Activated T-helper 2 cell treated with anti-CD3 and anti-CD28 coated beads, Interferon-gamma antibody, Interleukin-2, Interleukin-4, amounts not matched to agents 10 μg/mL and 5 μg/mL and 100 μg/mL, durations not matched to agents 14 hours and 24 hours and 36 hours (primary cell): ENCODE measurements around the gene ZCCHC9. TPM values are rescaled to one million over a fixed set of nuclear protein-coding genes. Genes with fewer than 3 reads are reported as not detected.
"Not testable (repeated sequence)": the region's sequence is repeated elsewhere in the genome, so short reads cannot be mapped to it uniquely, and the experiment has no call there.

Source experiments
- DNase-seq: peaks from one replicate; pipeline ENCODE4 v3.0.0; 2021; ENCODE audit warnings: low spot score
- H3K27ac Mint-ChIP-seq: one replicate; pipeline ENCODE4 v1.8.0; 2021; ENCODE audit warnings: mixed read lengths
- H3K27me3 Mint-ChIP-seq: one replicate; pipeline ENCODE4 v1.8.0; 2021; ENCODE audit warnings: low read depth, mixed read lengths
- H3K36me3 Mint-ChIP-seq: one replicate; pipeline ENCODE4 v1.8.0; 2021; ENCODE audit warnings: low read depth, mixed read lengths
- H3K4me1 Mint-ChIP-seq: one replicate; pipeline ENCODE4 v1.8.0; 2021; ENCODE audit warnings: low read depth, mixed read lengths
- H3K4me3 Mint-ChIP-seq: one replicate; pipeline ENCODE4 v1.8.0; 2021; ENCODE audit warnings: low read depth, mild to moderate bottlenecking, moderate library complexity, mixed read lengths
- H3K9me3 Mint-ChIP-seq: one replicate; pipeline ENCODE4 v1.8.0; 2021; ENCODE audit warnings: mixed read lengths
- intact Hi-C: fragments of 100-400 bp; cut with micrococcal nuclease; formaldehyde crosslinking; loops from one replicate; pipeline ENCODE4 v1.15.1; 2023
- total RNA-seq: library from RNA; stranded (reverse); gene quantifications from 2 replicates; pipeline ENCODE4 v1.2.3, GENCODE V29; 2022

Gene ZCCHC9
- total RNA-seq, 1 donor from 2014 or later = 43.4 TPM

DNA sequence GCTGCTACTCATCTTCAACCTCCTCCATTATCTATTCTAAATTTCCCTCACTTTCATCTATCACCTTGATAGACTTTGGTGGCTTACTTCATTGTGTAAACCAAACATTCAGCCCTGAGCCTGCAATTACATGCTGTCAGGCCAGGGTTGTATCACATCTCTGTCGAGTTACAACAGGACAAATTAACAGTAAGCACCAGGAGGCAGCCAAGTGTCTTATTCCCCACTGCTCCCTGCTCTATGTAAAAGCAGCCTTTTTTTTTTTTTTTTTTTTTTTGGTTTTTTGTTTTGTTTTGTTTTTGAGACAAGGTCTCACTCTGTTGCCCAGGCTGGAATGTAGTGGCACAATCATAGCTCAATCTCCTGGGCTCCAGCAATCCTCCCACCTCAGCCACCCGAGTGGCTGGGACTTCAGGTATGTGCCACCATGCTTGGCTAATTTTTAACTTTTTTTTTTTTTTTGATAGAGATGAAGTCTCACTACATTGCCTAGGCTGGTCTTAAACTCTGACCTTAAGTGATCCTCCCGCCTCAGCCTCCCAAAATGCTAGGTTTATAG is 15.2 kb upstream of the ZCCHC9 start:
- Mint-ChIP-seq H3K4me3 (no peak overlapping the region), H3K36me3 (peaks cover 46% of the 10 kb centered on the region), H3K9me3 (peaks cover 25% of the 10 kb centered on the region), H3K4me1 (peaks cover 44% of the 10 kb centered on the region), H3K27ac (no peak overlapping the region), H3K27me3 (peaks cover 2% of the 10 kb centered on the region)
- no peak for DNase-seq
- intact Hi-C loops = loop anchor here (2.0 to 10.0 kb wide), 2 partner anchors 43 to 271 kb away; no protein-coding TSS in a partner anchor

GRCh38 chr5:81288021-81288433 is 13.4 kb upstream of the ZCCHC9 start:
- intact Hi-C loops = loop anchor here (10.0 kb wide), 1 partner anchor 273 kb away; no protein-coding TSS in a partner anchor
- Mint-ChIP-seq H3K4me3 (no peak overlapping the region), H3K9me3 (peaks cover 41% of the 10 kb centered on the region), H3K27ac (no peak overlapping the region), H3K27me3 (peaks cover 2% of the 10 kb centered on the region), H3K4me1 (peaks cover 51% of the 10 kb centered on the region), H3K36me3 (peaks cover 60% of the 10 kb centered on the region)
- DNase-seq = no peak

DNA sequence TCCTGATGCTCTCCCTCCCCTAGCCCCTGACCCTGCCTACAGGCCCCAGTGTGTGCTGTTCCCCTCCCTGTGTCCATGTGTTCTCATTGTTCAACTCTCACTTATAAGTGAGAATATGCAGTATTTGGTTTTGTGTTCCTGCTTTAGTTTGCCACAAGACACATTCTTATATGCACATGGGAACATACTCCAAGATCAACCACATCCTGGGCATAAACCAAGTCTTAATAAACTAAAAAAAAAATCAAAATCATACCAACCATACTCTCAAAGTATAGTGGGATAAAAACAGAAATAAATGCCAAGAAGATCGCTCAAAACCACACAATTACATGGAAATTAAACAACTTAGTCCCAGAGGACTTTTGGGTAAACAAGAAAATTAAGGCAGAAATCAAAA is 11.2 kb upstream of the ZCCHC9 start:
- no peaks in the 10 kb centered on the region for H3K27me3 Mint-ChIP-seq
- DNase-seq = no peak
- intact Hi-C loops = loop anchor here (10.0 kb wide), 2 partner anchors 95 to 805 kb away; partner anchors contain the start of gene FAM151B
- H3K4me3 Mint-ChIP-seq = no peak overlapping the region
- H3K9me3 Mint-ChIP-seq = peaks cover 54% of the 10 kb centered on the region
- no peak overlapping the region for H3K27ac Mint-ChIP-seq
- H3K36me3 Mint-ChIP-seq = peaks cover 69% of the 10 kb centered on the region
- peaks cover 50% of the 10 kb centered on the region for H3K4me1 Mint-ChIP-seq

- DNase-seq = no peak
- H3K4me3 Mint-ChIP-seq = no peak overlapping the region
- peaks cover 37% of the 10 kb centered on the region for H3K4me1 Mint-ChIP-seq
- intact Hi-C loops = loop anchor here (10.0 kb wide), 2 partner anchors 97 to 807 kb away; partner anchors contain the start of gene FAM151B
- H3K27ac Mint-ChIP-seq = no peak overlapping the region
- H3K9me3 Mint-ChIP-seq = peaks cover 54% of the 10 kb centered on the region
- peaks cover 59% of the 10 kb centered on the region for H3K36me3 Mint-ChIP-seq
- no peaks in the 10 kb centered on the region for H3K27me3 Mint-ChIP-seq
These were observed 9.3 kb upstream of the ZCCHC9 start for GRCh38 chr5:81292130-81292529.

DNA sequence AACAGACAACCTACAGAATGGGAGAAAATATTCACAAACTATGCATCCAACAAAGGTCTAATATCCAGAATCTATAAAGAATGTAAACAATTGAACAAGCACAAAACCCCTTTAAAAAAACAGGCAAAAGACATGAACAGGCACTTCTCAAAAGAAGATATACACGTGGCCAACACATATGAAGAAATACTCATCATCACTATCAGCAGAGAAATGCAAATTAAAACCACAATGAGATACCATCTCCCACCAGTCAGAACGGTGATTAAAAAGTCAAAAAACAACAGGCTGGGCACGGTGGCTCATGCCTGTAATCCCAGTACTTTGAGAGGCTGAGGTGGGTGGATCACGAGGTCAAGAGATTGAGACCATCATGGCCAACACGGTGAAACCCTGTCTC is 7.4 kb upstream of the ZCCHC9 start:
- Mint-ChIP-seq H3K4me1 (peaks cover 41% of the 10 kb centered on the region), H3K9me3 (peaks cover 54% of the 10 kb centered on the region), H3K36me3 (peaks cover 53% of the 10 kb centered on the region)
- not testable (repeated sequence) for DNase-seq, H3K27ac Mint-ChIP-seq, H3K27me3 Mint-ChIP-seq, H3K4me3 Mint-ChIP-seq
- intact Hi-C loops = loop anchor here (10.0 kb wide), 2 partner anchors 99 to 809 kb away; partner anchors contain the start of gene FAM151B

- no peak overlapping the region for H3K4me3 Mint-ChIP-seq
- no peak for DNase-seq
- intact Hi-C loops = loop anchor here (5.0 to 10.0 kb wide), 3 partner anchors 70 to 813 kb away; partner anchors contain the start of gene FAM151B
- H3K27me3 Mint-ChIP-seq = no peaks in the 10 kb centered on the region
- H3K36me3 Mint-ChIP-seq = peaks cover 19% of the 10 kb centered on the region
- H3K9me3 Mint-ChIP-seq = peaks cover 21% of the 10 kb centered on the region
- H3K4me1 Mint-ChIP-seq = peaks cover 36% of the 10 kb centered on the region
- no peak overlapping the region for H3K27ac Mint-ChIP-seq
These were observed 3.9 kb upstream of the ZCCHC9 start for GRCh38 chr5:81297531-81297930.

GRCh38 chr5:81300921-81301270 is 491 bp upstream of the ZCCHC9 start:
- Mint-ChIP-seq H3K27ac (peak overlapping the region; percentile 95), H3K27me3 (no peaks in the 10 kb centered on the region), H3K4me3 (peak overlapping the region; percentile 92), H3K4me1 (peaks cover 46% of the 10 kb centered on the region), H3K36me3 (peaks cover 16% of the 10 kb centered on the region), H3K9me3 (no peaks in the 10 kb centered on the region)
- intact Hi-C loops = loop anchor here (1.0 to 10.0 kb wide), 9 partner anchors 14 to 896 kb away; partner anchors contain the start of genes ATG10, DHFR, MSH3 and RASGRF2
- DNase-seq = no peak

GRCh38 chr5:81302596-81302995 is 1.2 kb downstream of the ZCCHC9 start:
- H3K4me3 Mint-ChIP-seq = peak overlapping the region; percentile 92
- peak overlapping the region; percentile 95 for H3K27ac Mint-ChIP-seq
- no peaks in the 10 kb centered on the region for H3K9me3 Mint-ChIP-seq
- intact Hi-C loops = loop anchor here (5.0 to 10.0 kb wide), 7 partner anchors 120 to 898 kb away; partner anchors contain the start of genes ATG10, RASGRF2, SSBP2 and ZFYVE16
- H3K36me3 Mint-ChIP-seq = peaks cover 16% of the 10 kb centered on the region
- H3K4me1 Mint-ChIP-seq = peaks cover 41% of the 10 kb centered on the region
- H3K27me3 Mint-ChIP-seq = no peaks in the 10 kb centered on the region
- no peak for DNase-seq

- no peak overlapping the region for H3K27ac Mint-ChIP-seq
- H3K4me3 Mint-ChIP-seq = peak overlapping the region; percentile 60
- no peaks in the 10 kb centered on the region for H3K9me3 Mint-ChIP-seq
- intact Hi-C loops = loop anchor here (5.0 to 10.0 kb wide), 7 partner anchors 119 to 899 kb away; partner anchors contain the start of genes ATG10, RASGRF2, SSBP2 and ZFYVE16
- no peak for DNase-seq
- peaks cover 16% of the 10 kb centered on the region for H3K36me3 Mint-ChIP-seq
- no peaks in the 10 kb centered on the region for H3K27me3 Mint-ChIP-seq
- H3K4me1 Mint-ChIP-seq = peaks cover 33% of the 10 kb centered on the region
These were observed 2.2 kb downstream of the ZCCHC9 start for GRCh38 chr5:81303563-81303962.

- H3K4me1 Mint-ChIP-seq = peaks cover 17% of the 10 kb centered on the region
- no peak overlapping the region for H3K4me3 Mint-ChIP-seq
- no peaks in the 10 kb centered on the region for H3K27me3 Mint-ChIP-seq
These were observed 4.4 kb downstream of the ZCCHC9 start for GRCh38 chr5:81305785-81306184.

GRCh38 chr5:81308836-81309235 is 7.4 kb downstream of the ZCCHC9 start:
- Mint-ChIP-seq H3K36me3 (peaks cover 49% of the 10 kb centered on the region), H3K27ac (no peak overlapping the region), H3K9me3 (no peaks in the 10 kb centered on the region), H3K4me1 (peaks cover 7% of the 10 kb centered on the region), H3K27me3 (no peaks in the 10 kb centered on the region), H3K4me3 (no peak overlapping the region)
- DNase-seq = no peak
- intact Hi-C loops = loop anchor here (10.0 kb wide), 2 partner anchors 796 to 904 kb away; partner anchors contain the start of gene ZFYVE16

More at GRCh38 chr5:81305785-81306184, 4.4 kb downstream of the ZCCHC9 start:
- H3K27ac Mint-ChIP-seq = no peak overlapping the region
- DNase-seq = no peak
- H3K36me3 Mint-ChIP-seq = peaks cover 29% of the 10 kb centered on the region
- intact Hi-C loops = loop anchor here (10.0 kb wide), 2 partner anchors 799 to 901 kb away; partner anchors contain the start of gene ZFYVE16
- no peaks in the 10 kb centered on the region for H3K9me3 Mint-ChIP-seq

DNA sequence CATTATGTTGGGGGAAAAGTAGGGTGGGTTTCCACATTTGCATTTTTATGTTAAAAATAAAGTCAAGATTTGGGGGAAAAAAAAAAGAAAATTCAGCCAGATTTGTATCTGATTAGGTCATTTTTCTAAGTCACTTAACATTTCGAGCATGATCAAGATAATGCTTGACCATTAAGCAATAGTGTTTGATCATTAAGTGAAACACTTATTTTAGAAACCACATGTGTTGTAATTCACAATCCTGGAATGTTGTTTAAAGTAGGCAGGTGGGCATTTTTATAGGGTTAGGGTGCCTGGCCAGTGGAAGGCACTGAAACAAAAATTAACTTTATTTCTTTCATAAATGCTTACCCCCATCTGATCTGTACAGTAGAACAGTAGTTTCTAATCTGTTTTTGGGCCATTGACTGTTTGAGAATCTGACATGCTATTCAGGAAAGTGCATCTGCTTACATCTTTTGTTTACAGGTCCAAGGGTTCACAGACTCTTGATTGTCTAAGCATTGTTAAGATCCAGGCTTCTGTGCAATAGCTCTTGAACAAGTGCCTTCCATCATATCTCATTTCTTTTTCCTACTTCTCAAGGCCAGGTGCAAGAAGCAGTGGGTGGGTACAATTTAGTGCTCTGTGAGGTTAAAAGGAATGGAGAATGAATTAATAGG is 9.1 kb downstream of the ZCCHC9 start:
- H3K4me1 Mint-ChIP-seq = peaks cover 2% of the 10 kb centered on the region
- no peak for DNase-seq
- H3K36me3 Mint-ChIP-seq = peaks cover 42% of the 10 kb centered on the region
- H3K9me3 Mint-ChIP-seq = no peaks in the 10 kb centered on the region
- no peaks in the 10 kb centered on the region for H3K27me3 Mint-ChIP-seq
- H3K27ac Mint-ChIP-seq = no peak overlapping the region
- no peak overlapping the region for H3K4me3 Mint-ChIP-seq
- intact Hi-C loops = no loop called here

DNA sequence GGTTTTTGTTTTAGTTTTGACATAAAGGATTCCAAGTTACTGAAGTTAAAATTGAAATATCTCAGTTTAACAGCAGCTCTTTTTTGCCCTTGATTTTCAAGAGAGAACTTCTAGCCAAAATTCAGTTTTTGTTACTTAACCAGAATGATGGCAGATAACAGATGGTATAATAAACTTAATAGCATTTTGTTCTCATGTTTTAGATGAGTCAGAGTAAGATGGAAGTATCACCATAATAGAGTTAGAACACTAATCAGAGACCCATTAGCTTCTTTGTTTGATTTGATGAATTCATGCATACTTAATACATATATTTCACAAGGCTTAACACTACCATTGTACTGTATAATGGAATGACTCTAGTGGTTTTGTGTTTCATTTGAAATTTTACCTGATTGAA is 11.9 kb downstream of the ZCCHC9 start:
- Mint-ChIP-seq H3K4me1 (peaks cover 4% of the 10 kb centered on the region), H3K27me3 (no peaks in the 10 kb centered on the region), H3K9me3 (no peaks in the 10 kb centered on the region), H3K4me3 (no peak overlapping the region), H3K27ac (no peak overlapping the region), H3K36me3 (peaks cover 43% of the 10 kb centered on the region)
- DNase-seq = no peak
- intact Hi-C loops = no loop called here
